Endothelial cell of umbilical vein (primary cell): ENCODE measurements around the gene KRT74. TPM values are rescaled to one million over a fixed set of nuclear protein-coding genes. Genes with fewer than 3 reads are reported as not detected.

Experiments used
- BruUV-seq: library from RNA; stranded (reverse); fragments of 400-500 nt; replicated peaks from 2 replicates; lab custom pipeline; 2021; lab: Mats Ljungman, UMichigan
- CTCF ChIA-PET: fragments of 300-600, 350-600 bp; sonication (Branson Sonifier 250); formaldehyde crosslinking; loops from one replicate; lab custom pipeline; 2021; ENCODE audit warnings: antibody characterized with exemption, inconsistent platforms; lab: Charles Lee
- POLR2A ChIA-PET: fragments of 300-600, 350-600 bp; sonication (Branson Sonifier 250); formaldehyde crosslinking; loops from one replicate; lab custom pipeline; 2021; ENCODE audit warnings: antibody characterized with exemption, inconsistent platforms; lab: Charles Lee
- DNase-seq: peaks from one replicate; pipeline ENCODE4 v3.0.0-alpha.2; 2011; ENCODE audit warnings: low read depth, low spot score
- FAIRE-seq: peaks from 2 replicates; lab custom pipeline; 2011; peaks lifted over from hg19 to GRCh38; lab: Jason Lieb, UNC
- H2AFZ ChIP-seq: 2 replicates; pipeline ENCODE4 v1.6.0; 2012; ENCODE audit warnings: low read depth, low read length, control low read depth, inconsistent platforms
- H3K27ac ChIP-seq: 2 replicates; pipeline ENCODE4 v1.5.1; 2011; ENCODE audit warnings: low read depth, mild to moderate bottlenecking, control low read depth, low read length, moderate library complexity; ENCODE audit not compliant: insufficient read depth
- H3K27me3 ChIP-seq, 2 experiments: 2 replicates each; pipeline versions ENCODE4 v1.6.0 to v1.6.1; 2011; ENCODE audit warnings: low read length in 2 of 2, mixed read lengths in 1 of 2; ENCODE audit not compliant: control insufficient read depth in 2 of 2, insufficient read depth in 2 of 2
- H3K36me3 ChIP-seq, 2 experiments: 2 replicates in 1 of 2; 3 replicates in 1 of 2; pipeline ENCODE4 v1.5.1; 2011; ENCODE audit warnings: low read length in 2 of 2, mild to moderate bottlenecking in 1 of 2, moderate library complexity in 1 of 2; ENCODE audit not compliant: control insufficient read depth in 2 of 2, insufficient read depth in 2 of 2; ENCODE audit errors: extremely low read depth in 1 of 2
- H3K4me1 ChIP-seq: 3 replicates; pipeline ENCODE4 v1.5.1; 2011; ENCODE audit warnings: mild to moderate bottlenecking, low read length; ENCODE audit not compliant: control insufficient read depth, insufficient read depth; ENCODE audit errors: extremely low read depth
- H3K4me2 ChIP-seq: 2 replicates; pipeline ENCODE4 v1.6.1; 2011; ENCODE audit warnings: low read length, control low read depth, mixed read lengths; ENCODE audit not compliant: insufficient read depth
- H3K4me3 ChIP-seq, 3 experiments: fragments of 200-600 bp in 1 of 3; sonication (generic), shearing (Covaris generic) in 1 of 3; replicated peaks in 1 of 3; 2 replicates each; pipeline ENCODE4 v1.5.1; 2011 to 2016; ENCODE audit warnings: control low read depth in 3 of 3, low read length in 3 of 3, mild to moderate bottlenecking in 2 of 3, inconsistent platforms in 1 of 3, low read depth in 1 of 3, moderate library complexity in 1 of 3; ENCODE audit not compliant: insufficient read depth in 1 of 3
- H3K79me2 ChIP-seq: 2 replicates; pipeline ENCODE4 v1.6.0; 2012; ENCODE audit warnings: low read length, inconsistent platforms; ENCODE audit not compliant: control insufficient read depth, insufficient read depth
- H3K9ac ChIP-seq: replicated peaks from 2 replicates; pipeline ENCODE3; 2011; ENCODE audit warnings: low read length, control low read depth; ENCODE audit not compliant: insufficient read depth; ENCODE audit errors: extremely low read depth
- H3K9me1 ChIP-seq: replicated peaks from 3 replicates; pipeline ENCODE4 v1.6.0; 2011; ENCODE audit warnings: mild to moderate bottlenecking, low read length; ENCODE audit not compliant: control insufficient read depth, insufficient read depth; ENCODE audit errors: extremely low read depth
- H3K9me3 ChIP-seq: replicated peaks from 2 replicates; pipeline ENCODE4 v1.5.1; 2012; ENCODE audit warnings: low read length, inconsistent platforms; ENCODE audit not compliant: control insufficient read depth, insufficient read depth
- H4K20me1 ChIP-seq: replicated peaks from 2 replicates; pipeline ENCODE3; 2011; ENCODE audit warnings: mild to moderate bottlenecking, low read length; ENCODE audit not compliant: control insufficient read depth, insufficient read depth; ENCODE audit errors: extremely low read depth
- EZH2 ChIP-seq: IDR thresholded peaks from 2 replicates; pipeline ENCODE4 v1.6.1; 2012; ENCODE audit warnings: borderline replicate concordance, low read depth, mild to moderate bottlenecking, moderate library complexity, low read length, inconsistent platforms; ENCODE audit not compliant: severe bottlenecking
- FOS ChIP-seq: IDR thresholded peaks from 2 replicates; pipeline ENCODE4 v1.6.1; 2011; ENCODE audit warnings: mild to moderate bottlenecking, low read length, moderate library complexity, borderline replicate concordance; ENCODE audit not compliant: insufficient read depth
- GATA2 ChIP-seq: IDR thresholded peaks from 2 replicates; pipeline ENCODE4 v1.7.0; 2011; ENCODE audit warnings: low read depth, mild to moderate bottlenecking, moderate library complexity, mixed read lengths, low read length; ENCODE audit not compliant: insufficient read length, insufficient read depth
- JUN ChIP-seq: IDR thresholded peaks from 2 replicates; pipeline ENCODE4 v1.6.1; 2011; ENCODE audit warnings: borderline replicate concordance, low read depth; ENCODE audit not compliant: insufficient read length, insufficient read depth
- MYC ChIP-seq: IDR thresholded peaks from one replicate; pipeline ENCODE4 v1.6.1; 2011; ENCODE audit warnings: mild to moderate bottlenecking, low read depth, low read length
- POLR2A ChIP-seq: IDR thresholded peaks from 2 replicates; pipeline ENCODE4 v1.6.1; 2012; ENCODE audit warnings: low read depth, mild to moderate bottlenecking, control low read depth, low read length
- POLR2AphosphoS5 ChIP-seq: IDR thresholded peaks from 2 replicates; pipeline ENCODE4 v1.6.1; 2012; ENCODE audit warnings: low read depth, mild to moderate bottlenecking, control low read depth, low read length, moderate library complexity; ENCODE audit not compliant: insufficient read depth
- dilution Hi-C: fragments of 300-500 bp; cut with MboI; formaldehyde crosslinking; loops from one replicate; pipeline ENCODE4 v1.15.0; 2019; ENCODE audit warnings: low sequenced_read_pairs; ENCODE audit not compliant: extremely low pct_ligation_motif_present
- intact Hi-C: fragments of 100-400 bp; cut with micrococcal nuclease; formaldehyde crosslinking; loops from one replicate; pipeline ENCODE4 v1.10.0; 2022
- polyA plus RNA-seq, 4 experiments: library from polyadenylated mRNA; depleted of rRNA in 3 of 4; stranded (reverse) in 3 of 4; unstranded in 1 of 4; fragments of >200 nt; gene quantifications; 2 replicates each; pipeline versions ENCODE4 v1.2.1 to v1.2.3, GENCODE V29; 2011 to 2012; ENCODE audit warnings: missing spikeins in 1 of 4
- total RNA-seq: library from RNA; stranded (reverse); gene quantifications from 2 replicates; pipeline ENCODE4 v1.2.3, GENCODE V29; 2021
- TF ChIP-seq, protein P1 (sequence below): IDR thresholded peaks from 2 replicates; pipeline ENCODE4 v1.6.1; 2011; ENCODE audit not compliant: insufficient read depth, insufficient read length
- TF ChIP-seq, protein P2 (sequence below), 2 donors: IDR thresholded peaks; 1 replicate in 1 of 2; 2 replicates in 1 of 2; pipeline ENCODE4 v1.5.1; 2011; ENCODE audit warnings: low read length in 2 of 2, mild to moderate bottlenecking in 2 of 2, moderate library complexity in 2 of 2, control low read depth in 1 of 2, inconsistent platforms in 1 of 2, low read depth in 1 of 2; ENCODE audit not compliant: insufficient read depth in 1 of 2; ENCODE audit errors: extremely low read depth in 1 of 2

The KRT74 gene
- total and polyA plus RNA-seq, 2 donors (not counting 3 experiments of a cell fraction or from before 2014, with no cell fraction given): not detected

DNA sequence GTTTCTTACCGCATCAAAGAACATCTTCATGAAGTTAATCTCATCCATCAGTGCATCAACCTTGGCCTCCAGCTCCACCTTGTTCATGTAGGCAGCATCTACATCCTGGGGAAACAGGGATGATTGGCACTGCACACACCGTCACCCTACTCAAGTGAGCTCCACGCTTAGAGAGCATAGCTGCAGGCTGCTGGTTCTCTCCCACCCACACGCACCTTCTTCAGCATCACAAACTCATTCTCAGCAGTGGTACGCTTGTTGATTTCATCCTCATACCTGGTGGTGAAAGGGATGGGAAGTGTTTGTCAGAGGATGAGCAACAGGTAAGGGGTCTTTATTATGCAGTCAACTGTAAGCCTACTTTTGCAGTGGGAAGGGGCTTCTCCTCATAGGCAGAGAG, 55.8 kb downstream of the KRT74 start:
- H3K9me1 ChIP-seq: no peaks in the 10 kb centered on the region
- CTCF ChIA-PET: no interaction called here
- H3K79me2 ChIP-seq: no peaks in the 10 kb centered on the region
- DNase-seq (no peak), FAIRE-seq (no peak)
- no peak overlapping the region for H2AFZ ChIP-seq
- TF ChIP-seq GATA2 (no peak), FOS (no peak), POLR2AphosphoS5 (no peak), MYC (no peak), EZH2 (no peak), POLR2A (no peak), JUN (no peak)
- TF ChIP-seq, protein P1, sequence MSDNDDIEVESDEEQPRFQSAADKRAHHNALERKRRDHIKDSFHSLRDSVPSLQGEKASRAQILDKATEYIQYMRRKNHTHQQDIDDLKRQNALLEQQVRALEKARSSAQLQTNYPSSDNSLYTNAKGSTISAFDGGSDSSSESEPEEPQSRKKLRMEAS: no peak
- TF ChIP-seq, protein P2, sequence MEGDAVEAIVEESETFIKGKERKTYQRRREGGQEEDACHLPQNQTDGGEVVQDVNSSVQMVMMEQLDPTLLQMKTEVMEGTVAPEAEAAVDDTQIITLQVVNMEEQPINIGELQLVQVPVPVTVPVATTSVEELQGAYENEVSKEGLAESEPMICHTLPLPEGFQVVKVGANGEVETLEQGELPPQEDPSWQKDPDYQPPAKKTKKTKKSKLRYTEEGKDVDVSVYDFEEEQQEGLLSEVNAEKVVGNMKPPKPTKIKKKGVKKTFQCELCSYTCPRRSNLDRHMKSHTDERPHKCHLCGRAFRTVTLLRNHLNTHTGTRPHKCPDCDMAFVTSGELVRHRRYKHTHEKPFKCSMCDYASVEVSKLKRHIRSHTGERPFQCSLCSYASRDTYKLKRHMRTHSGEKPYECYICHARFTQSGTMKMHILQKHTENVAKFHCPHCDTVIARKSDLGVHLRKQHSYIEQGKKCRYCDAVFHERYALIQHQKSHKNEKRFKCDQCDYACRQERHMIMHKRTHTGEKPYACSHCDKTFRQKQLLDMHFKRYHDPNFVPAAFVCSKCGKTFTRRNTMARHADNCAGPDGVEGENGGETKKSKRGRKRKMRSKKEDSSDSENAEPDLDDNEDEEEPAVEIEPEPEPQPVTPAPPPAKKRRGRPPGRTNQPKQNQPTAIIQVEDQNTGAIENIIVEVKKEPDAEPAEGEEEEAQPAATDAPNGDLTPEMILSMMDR (IDR thresholded peaks at IDR 0.05; ENCODE audit: extremely low read depth in 1 of 2, insufficient read depth in 1 of 2, low read depth in 1 of 2, low read length in 2 of 2): no peak
- no peaks in the 10 kb centered on the region for H3K9me3 ChIP-seq
- no peaks in the 10 kb centered on the region for H4K20me1 ChIP-seq
- no TSS peak for BruUV-seq
- H3K9ac ChIP-seq: no peak overlapping the region
- intact Hi-C loops (no loop called here), dilution Hi-C loops (no loop called here)
- H3K4me2 ChIP-seq: no peak overlapping the region
- no peak overlapping the region for H3K27ac ChIP-seq
- H3K27me3 ChIP-seq: no peaks in the 10 kb centered on the region
- POLR2A ChIA-PET: no interaction called here
- H3K4me1 ChIP-seq: no peaks in the 10 kb centered on the region
- H3K4me3 ChIP-seq: no peak overlapping the region
- H3K36me3 ChIP-seq: no peaks in the 10 kb centered on the region
